HG03354 (cell line): ENCODE measurements around the gene COPS8.
A peak's percentile ranks its signal among the peaks of the same experiment; 100 is the strongest.

Experiments used
- ATAC-seq: cut with Tn5 transposase; IDR thresholded peaks from one replicate; pipeline ENCODE4 v1.9.1; 2021; ENCODE audit warnings: mild to moderate bottlenecking; ENCODE audit not compliant: unreplicated experiment, poor library complexity, severe bottlenecking

COPS8 gene

GRCh38 chr2:237097326-237097910 lies 11.7 kb downstream of the COPS8 start:
- ATAC-seq: no peak

GRCh38 chr2:237097911-237098702 lies 12.4 kb downstream of the COPS8 start:
- ATAC-seq: no peak

- ATAC-seq: no peak
These were observed 14.1 kb downstream of the COPS8 start for GRCh38 chr2:237099804-237100203.

- ATAC-seq: no peak
These were observed 15.7 kb downstream of the COPS8 start for GRCh38 chr2:237101118-237101979.

- no peak for ATAC-seq
These were observed 16.7 kb downstream of the COPS8 start for GRCh38 chr2:237102428-237102827.

- ATAC-seq: no peak
These were observed 23.8 kb downstream of the COPS8 start for GRCh38 chr2:237109421-237109934.

GRCh38 chr2:237113026-237113795 lies 27.5 kb downstream of the COPS8 start:
- ATAC-seq: no peak

GRCh38 chr2:237115870-237116269 lies 30.2 kb downstream of the COPS8 start:
- ATAC-seq: no peak

GRCh38 chr2:237116431-237116830 lies 30.7 kb downstream of the COPS8 start:
- ATAC-seq: no peak

GRCh38 chr2:237118025-237118424 lies 32.3 kb downstream of the COPS8 start:
- ATAC-seq: no peak

- no peak for ATAC-seq
These were observed 33.0 kb downstream of the COPS8 start for GRCh38 chr2:237118561-237119155.

- no peak for ATAC-seq
These were observed 35.2 kb downstream of the COPS8 start for GRCh38 chr2:237120916-237121315.

GRCh38 chr2:237121321-237121720 lies 35.6 kb downstream of the COPS8 start:
- no peak for ATAC-seq

- peak; percentile 80 for ATAC-seq
These were observed 36.6 kb downstream of the COPS8 start for GRCh38 chr2:237122214-237122666.

GRCh38 chr2:237124820-237125219 lies 39.1 kb downstream of the COPS8 start:
- ATAC-seq: no peak

- no peak for ATAC-seq
These were observed 40.3 kb downstream of the COPS8 start for GRCh38 chr2:237125967-237126366.

GRCh38 chr2:237126519-237127174 lies 41.0 kb downstream of the COPS8 start:
- no peak for ATAC-seq

- no peak for ATAC-seq
These were observed 42.5 kb downstream of the COPS8 start for GRCh38 chr2:237128026-237128703.
